NK-92 (cell line): ENCODE data around the gene FBXO34.
"Not testable (repeated sequence)": the region's sequence is repeated elsewhere in the genome, so short reads cannot be mapped to it uniquely, and the experiment has no call there.

Source experiments
- DNase-seq: peaks from one replicate; lab custom pipeline; 2025; ENCODE audit not compliant: unreplicated experiment; lab: John Stamatoyannopoulos, UW

Gene FBXO34

DNA sequence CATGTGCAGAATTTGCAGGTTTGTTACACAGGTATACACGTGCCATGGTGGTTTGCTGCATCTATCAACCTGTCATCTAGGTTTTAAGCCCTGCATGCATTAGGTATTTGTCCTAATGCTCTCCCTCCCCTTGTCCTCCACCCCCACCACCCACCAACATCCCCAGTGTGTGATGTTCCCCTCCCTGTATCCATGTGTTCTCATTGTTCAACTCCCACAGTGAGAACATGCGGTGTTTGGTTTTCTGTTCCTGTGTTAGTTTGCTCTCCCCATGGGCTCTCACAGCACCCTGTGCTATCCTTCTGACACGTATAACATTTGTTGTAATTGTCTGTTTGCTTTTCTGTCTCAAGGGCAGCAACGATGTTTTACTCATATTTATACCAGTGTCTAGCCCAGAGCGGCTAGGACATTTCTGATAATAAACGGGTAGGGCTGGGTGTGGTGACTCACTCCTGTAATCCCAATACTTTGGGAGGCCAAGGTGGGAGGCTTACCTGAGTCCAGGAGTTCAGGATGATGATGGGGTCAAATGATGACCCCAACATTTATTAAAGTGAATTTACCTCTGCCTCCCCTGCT lies 73.5 kb downstream of the FBXO34 start:
- not testable (repeated sequence) for DNase-seq

DNA sequence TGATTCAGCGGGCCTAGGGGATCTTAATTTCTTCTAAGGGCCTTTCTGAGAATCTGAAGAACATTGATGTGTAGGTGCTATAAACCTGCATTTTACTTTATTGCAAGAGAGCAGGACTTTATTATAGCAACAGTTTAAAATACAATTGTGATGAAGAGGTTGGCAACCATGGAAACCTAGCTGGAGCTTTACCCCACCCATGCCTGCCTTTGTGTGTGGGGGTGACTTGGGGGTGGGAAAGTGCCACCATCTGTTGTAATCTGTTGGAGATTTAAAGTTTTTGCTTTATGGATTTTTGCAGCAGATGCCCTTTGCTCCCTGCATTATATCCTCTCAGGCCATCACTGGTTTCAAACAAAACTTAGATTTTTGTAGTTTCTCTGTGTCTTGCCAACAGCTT lies 75.8 kb downstream of the FBXO34 start:
- DNase-seq: no peak

DNA sequence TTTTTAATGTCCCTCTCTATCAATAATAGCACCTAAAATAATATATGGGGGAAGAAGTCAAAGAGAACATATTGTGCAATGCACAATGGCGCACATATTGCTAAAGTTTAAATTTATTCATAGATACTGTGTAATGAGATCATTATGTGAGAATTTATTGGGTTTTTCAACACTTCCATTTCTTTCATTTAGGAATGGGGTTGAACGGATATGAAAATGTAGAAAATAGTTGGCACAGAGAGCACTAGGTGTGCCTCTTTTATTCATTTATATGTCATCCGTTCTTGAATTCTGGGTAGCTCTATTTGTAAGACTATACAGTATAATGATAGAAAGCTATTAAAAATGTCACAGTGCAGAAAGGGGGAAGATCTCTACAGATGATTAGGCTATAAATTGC lies 76.5 kb downstream of the FBXO34 start:
- DNase-seq: no peak

DNA sequence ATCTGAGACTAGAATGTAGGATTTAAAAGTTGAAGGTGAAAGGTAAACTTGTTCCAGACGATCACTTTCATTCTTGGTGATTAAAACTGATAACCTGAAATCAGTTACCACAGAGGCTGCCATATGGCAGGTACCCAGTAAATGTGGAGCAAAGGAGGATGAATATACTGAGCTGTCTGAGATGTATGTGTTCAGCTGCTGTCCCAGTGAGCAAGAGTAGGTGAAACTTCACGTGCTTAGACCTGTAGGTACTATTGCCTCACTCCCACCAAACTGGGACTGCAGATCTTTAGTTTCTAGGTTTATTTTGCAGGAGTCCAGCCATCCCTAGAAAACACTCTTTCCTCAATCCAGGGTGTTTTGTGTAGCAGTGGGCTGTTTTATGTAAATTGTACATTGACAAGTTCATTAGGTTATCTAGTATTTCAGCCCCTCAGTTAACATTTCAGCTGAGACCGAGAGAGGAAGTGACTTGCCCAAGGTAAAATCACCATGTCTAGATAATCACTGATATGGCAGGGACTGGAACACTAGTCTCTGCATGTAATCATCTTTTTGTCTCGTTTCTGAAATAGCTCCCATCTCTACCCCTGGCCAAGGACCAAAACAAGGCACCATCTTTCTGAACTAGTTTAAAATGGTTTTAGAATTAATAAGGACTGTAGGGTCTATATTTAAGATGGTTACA lies 77.7 kb downstream of the FBXO34 start:
- DNase-seq: no peak

DNA sequence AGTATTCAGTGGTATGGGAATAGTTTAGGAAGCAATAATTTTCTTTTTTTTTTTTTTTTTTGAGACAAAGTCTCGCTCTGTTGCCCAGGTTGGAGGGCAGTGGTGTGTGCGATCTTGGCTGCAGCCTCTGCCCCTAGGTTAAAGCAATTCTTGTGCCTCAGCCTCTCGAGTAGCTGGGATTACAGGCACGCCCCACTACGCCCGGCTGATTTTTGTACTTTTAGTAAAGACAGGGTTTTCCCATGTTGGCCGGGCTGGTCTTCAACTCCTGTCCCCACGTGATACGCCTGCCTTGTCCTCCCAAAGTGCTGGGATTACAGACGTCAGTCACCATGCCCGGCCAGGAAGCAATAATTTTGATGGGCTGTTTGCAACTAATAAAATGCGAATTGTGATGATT lies 78.3 kb downstream of the FBXO34 start:
- no peak for DNase-seq

DNA sequence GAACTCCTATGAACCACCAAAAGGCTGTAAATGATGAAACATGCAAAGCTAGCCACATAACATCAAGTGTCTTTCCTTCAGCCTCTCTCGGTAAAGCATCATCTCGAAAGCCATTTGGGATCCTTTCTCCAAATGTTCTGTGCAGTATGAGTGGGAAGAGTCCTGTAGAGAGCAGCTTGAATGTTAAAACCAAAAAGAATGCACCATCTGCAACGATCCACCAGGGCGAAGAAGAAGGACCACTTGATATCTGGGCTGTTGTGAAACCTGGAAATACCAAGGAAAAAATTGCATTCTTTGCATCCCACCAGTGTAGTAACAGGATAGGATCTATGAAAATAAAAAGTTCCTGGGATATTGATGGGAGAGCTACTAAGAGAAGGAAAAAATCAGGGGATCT lies 79.2 kb downstream of the FBXO34 start:
- no peak for DNase-seq

DNA sequence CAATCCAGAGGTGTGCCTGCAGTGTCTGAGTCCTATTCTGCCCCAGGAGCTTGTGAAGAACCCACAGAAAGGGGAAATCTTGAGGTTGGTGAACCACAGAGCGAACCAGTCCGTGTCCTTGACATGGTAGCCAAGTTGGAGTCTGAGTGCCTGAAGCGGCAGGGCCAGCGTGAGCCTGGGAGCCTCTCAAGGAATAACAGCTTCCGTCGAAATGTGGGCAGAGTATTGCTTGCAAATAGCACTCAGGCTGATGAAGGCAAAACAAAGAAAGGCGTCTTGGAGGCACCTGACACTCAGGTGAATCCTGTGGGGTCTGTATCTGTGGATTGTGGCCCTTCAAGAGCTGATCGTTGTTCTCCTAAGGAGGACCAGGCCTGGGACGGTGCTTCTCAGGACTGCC lies 79.9 kb downstream of the FBXO34 start:
- no peak for DNase-seq

DNA sequence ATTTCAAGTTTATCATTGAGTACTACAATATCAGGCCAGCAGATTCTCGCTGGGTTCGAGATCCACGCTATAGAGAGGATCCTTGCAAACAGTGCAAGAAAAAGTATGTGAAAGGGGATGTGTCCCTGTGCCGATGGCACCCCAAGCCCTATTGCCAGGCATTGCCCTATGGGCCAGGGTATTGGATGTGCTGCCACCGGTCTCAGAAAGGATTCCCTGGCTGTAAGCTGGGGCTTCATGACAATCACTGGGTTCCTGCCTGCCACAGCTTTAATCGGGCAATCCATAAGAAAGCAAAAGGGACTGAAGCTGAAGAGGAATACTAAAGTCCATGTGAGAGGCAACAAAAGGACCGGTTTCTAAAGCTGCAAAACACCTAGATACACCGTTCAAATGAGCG lies 81.0 kb downstream of the FBXO34 start:
- DNase-seq: no peak

DNA sequence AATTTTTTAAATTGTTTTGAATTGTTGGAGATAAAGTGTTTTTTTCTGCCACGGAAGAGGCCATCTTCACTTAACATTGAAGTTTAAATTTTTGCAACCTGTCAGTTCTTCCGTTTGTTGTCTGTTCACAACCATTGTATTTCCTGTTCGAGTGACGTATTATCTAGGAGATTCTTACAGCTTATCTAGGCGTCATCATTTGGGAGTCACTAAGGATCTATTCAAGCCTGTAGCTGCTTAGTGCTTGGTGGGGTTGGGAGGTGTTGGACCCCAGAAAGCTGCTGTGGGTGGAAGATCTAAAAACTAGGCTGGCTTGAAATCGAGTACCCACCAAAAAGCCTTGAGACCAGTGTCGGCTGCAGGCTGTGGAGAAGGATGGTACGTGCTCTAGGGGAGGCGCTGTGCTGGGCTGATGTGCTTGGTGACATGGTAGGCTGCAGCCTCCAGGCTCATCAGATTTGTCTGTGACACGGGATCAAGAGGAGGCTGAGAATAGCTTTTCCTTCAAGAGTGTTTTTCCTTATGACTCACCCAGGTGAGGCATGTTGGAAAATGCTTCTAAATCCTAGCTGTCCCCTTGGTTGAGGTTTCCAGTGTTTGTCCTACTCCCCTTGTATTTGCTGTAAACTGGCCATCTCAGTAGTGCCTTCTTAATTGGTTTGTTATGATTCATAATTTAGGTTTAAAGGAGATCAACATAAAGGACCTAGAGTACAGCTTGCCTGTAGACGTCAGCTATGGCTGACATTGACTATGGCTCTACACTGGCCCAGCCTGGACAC lies 82.7 kb downstream of the FBXO34 start:
- no peak for DNase-seq

DNA sequence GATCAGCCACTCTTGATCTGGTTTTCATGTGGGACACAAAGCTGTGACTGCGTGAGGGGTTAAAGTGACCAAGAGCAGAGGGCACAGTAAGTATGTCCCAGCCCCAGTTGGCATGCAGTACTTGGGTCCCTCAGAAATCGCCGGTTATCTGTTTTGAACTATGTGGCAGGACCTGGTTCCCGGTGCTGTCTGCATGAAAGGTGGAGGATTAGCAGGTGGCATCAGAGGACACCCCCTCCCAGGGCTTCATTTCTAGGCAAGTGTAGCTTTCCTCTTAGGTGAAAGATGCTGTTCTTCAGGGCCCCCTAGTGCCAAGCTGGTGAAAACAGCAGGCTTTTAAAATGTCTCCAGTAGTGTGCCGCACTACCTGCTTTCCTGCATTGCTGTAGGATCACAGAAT lies 83.3 kb downstream of the FBXO34 start:
- DNase-seq: no peak

DNA sequence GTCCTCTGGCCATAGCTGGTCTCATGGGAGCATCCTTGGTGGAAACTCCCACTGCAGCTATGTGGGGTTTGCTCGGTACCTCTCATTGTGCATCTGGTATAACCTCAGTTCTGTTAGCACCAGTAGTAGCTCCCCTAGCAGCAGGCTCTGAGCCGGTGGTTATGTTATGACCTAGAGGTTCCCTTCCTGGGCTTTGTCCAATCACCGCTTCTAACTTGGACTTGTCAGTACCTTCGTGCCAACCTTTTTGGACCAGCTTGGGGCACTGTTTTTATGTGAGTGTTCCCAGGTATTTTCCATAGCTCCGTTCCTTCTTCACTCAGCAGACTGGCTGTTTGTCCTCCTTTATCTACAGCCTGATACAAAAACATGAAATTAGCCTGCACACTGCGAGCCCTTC lies 84.7 kb downstream of the FBXO34 start:
- DNase-seq: no peak

DNA sequence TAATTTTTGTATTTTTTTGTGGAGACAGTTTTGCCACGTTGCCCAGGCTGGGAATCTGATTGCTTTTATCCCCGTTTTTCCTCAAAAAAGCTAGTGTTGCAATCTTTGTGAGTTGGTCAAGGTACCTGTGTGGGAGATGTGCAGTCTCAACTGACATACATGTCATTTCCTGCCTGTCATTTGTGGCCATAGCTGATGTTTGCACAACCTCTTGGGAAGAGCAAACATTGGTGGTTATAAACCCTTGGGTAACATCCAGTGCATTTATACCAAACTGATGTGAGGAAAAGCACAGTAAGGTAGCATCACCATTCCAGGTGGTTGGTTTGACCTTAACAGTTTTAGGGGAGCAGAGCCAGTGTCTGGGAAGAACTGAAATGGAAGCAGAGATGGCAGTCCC lies 85.7 kb downstream of the FBXO34 start:
- no peak for DNase-seq

DNA sequence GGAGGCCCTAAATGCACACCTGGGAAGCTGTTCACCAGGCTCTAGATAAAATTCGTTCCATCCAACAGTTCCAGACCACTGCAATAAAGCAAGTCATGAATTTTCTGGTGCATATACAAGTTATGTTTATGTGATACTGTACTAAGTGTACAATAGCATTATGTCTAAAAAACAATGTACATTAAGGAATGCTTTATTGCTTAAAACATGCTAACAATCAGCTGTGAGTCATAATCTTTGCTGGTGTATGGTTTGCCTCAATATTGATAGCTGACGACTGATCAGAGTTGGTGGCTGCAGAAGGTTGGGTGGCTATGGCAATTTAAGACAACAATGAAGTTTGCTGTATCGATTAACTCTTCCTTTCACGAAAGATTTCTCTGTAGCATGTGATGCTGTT lies 88.1 kb downstream of the FBXO34 start:
- DNase-seq: no peak

DNA sequence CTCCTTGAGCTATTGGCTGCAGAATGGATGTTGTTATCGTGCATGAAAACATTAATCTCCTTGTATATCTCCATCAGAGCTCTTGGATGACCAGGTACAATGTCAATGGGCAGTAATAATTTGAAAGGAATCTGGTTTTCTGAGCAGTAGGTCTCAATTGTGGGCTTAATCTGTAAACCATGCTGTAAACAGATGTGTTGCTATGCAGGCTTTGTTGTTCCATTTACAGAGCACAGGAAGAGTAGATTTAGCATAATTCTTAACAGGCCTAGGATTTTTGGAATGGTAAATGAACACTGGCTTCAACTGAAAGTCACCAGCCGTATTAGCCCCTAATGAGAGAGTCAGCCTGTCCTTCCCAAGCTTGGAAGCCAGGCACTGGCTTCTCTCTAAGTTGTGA lies 90.0 kb downstream of the FBXO34 start:
- DNase-seq: no peak

DNA sequence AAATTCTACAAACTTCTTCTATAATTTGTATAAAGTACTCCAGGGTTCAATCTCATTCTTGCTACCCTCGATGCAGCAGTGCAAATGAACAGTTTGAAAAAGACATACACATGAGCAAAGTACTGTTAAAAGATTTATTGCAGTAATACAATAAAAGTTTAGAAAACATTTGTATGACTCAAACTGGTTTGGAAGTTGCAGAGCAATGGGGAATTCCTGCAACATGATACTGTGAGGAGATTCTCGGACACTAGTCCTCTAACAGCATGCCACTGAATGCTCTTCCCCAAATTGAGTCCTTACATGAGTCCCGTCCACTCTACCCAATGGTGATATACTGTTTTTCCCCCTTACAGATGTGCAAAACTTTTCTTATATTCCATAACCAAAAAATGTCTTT lies 95.0 kb downstream of the FBXO34 start:
- DNase-seq: no peak

DNA sequence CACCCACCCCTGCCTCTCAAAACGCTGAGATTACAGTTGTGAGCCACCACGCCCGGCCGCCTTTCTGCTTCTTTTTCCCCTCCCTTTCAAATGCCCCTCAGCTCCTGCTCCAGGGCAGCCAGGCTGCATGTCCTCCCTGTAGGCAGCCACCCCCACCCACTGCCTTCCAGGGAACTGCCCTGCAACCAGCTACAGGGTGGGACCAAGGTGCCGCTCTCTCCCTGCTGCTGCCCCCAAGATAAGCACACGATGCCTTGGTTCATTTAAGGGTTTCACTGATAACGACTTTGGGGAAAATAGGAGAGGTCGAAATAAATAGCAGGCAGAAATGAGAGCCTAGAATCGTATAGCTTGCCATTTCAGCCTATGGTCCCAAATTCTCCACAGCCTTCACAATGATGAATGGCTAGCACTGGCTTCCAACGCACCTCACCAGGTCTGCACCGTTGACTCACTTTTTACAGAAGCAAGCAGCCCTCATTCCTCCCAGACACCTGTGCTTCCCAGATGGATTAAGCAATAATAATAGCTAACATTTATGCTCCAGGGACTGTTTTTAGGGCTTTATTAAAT lies 99.7 kb downstream of the FBXO34 start:
- DNase-seq: no peak

DNA sequence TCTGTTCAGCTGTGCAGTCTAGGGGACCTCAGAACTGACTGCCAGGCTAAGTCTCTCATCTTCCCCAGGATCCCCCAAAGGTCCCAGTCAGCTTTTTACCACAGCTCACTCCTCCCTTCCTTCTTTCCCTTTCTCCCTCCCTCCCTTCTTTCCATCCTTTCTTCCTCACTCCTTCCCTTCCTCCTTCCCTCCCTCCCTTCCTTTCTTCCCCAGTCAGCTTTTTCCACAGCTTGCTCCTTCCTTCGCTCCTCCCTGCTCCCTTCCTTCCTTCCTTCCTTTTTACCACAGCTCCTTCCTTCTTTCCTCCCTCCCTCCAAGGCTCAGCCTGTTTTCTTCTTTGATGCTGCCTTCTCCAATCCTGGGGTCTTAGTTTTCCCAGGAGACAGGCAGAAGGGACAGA lies 101.2 kb downstream of the FBXO34 start:
- no peak for DNase-seq

DNA sequence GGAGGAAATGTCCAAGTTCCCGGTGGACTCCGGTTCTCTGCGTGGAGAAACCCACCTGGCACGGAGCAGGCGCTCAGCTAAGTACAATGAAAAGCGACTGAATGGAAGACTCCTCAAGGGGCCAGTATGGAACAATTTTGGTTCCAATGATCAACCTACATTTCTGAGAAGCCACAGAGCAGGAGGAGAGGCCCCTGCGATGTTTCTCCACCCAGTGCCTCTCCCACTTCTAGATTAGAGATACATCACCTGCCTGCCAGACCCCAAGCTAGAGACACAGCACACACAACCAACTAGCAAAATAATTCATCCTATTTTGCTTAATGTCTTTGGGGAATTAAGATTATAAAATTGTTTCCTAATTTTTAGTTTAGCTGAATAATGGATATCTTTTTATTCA lies 101.6 kb downstream of the FBXO34 start:
- DNase-seq: no peak

DNA sequence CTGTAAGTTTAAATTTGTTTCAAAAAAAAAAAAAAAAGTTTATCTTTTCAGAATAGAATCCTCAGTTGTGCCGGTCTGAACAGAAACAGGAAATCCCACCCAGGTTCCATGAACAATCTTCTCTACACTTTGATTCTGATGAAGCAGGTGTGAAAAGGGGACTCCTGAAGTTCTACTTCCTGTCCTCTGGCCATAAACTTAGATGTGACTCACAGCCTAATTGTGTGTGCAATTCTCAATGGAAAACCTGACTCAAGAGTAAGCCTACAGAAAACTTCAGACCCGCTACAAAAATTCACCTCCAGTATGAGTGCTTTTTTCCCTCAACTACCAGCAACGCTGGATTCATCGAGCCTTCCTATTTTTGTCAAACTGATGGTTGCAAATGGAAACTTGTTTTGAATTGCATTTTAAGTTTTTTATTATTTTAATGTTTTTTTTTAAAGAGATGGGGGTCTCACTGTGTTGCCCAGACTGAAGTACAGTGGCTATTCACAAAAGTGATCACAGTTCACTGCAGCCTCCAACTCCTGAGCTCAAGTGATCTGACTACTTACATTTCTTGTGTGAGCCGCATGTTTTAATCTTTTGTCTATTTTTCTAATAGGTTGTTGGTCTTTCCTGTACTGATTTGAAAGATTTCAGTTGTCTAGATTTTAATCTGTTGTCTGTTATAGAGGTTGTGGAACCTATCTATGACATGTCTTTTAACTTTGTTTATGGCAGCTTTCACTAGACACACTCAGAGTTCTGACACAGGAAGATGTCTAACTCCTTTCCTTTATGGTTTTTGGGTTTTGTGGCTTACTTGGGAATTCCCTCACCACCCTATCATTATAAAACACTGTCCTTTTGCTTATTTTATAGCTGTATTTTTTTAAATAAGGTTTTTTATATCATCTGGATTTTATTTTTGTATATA lies 102.8 kb downstream of the FBXO34 start:
- DNase-seq: no peak

DNA sequence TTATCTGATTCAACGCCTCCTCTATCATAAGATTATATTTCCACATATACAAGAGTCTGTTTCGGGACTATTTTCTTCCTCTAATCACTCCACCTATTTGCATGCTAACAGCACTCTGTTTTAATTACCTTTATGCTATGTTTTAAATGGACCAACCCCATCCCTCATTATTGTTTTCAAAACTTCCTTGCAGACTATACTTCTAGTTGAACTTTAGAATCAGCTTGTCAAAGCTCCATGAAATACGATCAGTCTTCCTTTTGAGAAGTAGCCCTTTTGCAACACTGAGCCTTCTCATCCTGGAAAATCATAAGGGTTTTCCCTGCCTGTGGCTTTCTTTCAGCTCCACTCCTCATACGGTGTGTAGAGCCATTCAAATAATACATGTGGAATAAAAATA lies 103.5 kb downstream of the FBXO34 start:
- no peak for DNase-seq

DNA sequence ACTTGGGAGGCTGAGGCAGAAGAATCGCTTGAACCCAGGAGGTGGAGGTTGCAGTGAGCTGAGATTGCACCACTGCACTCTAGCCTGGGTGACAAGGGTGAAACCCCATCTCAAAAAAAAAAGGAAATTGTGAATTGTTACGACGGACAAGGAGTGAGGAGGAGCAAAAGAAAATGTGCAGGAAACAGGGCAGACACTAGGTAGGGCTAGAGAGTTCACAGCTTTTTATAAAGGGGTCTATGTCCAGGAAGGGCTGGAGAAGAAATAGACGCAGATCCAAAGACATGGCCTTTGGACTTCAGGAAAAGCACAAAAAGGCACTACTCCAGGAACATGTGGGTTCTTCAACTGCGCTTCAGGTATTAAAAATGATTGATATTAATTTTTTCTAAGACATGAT lies 106.0 kb downstream of the FBXO34 start:
- DNase-seq: no peak
